GM12891 (cell line): ENCODE measurements around the gene CMIP.
A peak's percentile ranks its signal among the peaks of the same experiment; 100 is the strongest.

Experiments
- DNase-seq: peaks from one replicate; pipeline ENCODE4 v3.0.0; 2011; ENCODE audit warnings: low spot score; ENCODE audit not compliant: insufficient read length
- FAIRE-seq: peaks from 2 replicates; lab custom pipeline; 2011; peaks lifted over from hg19 to GRCh38; lab: Jason Lieb, UNC
- PAX5 ChIP-seq: IDR thresholded peaks from 2 replicates; pipeline ENCODE4 v1.6.1; 2011; ENCODE audit warnings: low read length, moderate library complexity, mild to moderate bottlenecking; ENCODE audit not compliant: insufficient read depth, severe bottlenecking
- POLR2A ChIP-seq: IDR thresholded peaks from 2 replicates; pipeline ENCODE4 v1.6.1; 2011; ENCODE audit warnings: low read depth, low read length, control low read depth
- POLR2AphosphoS5 ChIP-seq: IDR thresholded peaks from 2 replicates; pipeline ENCODE4 v1.6.1; 2011; ENCODE audit warnings: low read depth, low read length, control low read depth
- POU2F2 ChIP-seq: IDR thresholded peaks from 2 replicates; pipeline ENCODE4 v1.6.1; 2011; ENCODE audit warnings: low read depth, mild to moderate bottlenecking, control low read depth, low read length, moderate library complexity
- SPI1 ChIP-seq: IDR thresholded peaks from 2 replicates; pipeline ENCODE4 v1.6.1; 2011; ENCODE audit warnings: low read depth, low read length, control low read depth
- TAF1 ChIP-seq: IDR thresholded peaks from 2 replicates; pipeline ENCODE4 v1.6.1; 2011; ENCODE audit warnings: low read depth, low read length, control low read depth

Gene CMIP

DNA sequence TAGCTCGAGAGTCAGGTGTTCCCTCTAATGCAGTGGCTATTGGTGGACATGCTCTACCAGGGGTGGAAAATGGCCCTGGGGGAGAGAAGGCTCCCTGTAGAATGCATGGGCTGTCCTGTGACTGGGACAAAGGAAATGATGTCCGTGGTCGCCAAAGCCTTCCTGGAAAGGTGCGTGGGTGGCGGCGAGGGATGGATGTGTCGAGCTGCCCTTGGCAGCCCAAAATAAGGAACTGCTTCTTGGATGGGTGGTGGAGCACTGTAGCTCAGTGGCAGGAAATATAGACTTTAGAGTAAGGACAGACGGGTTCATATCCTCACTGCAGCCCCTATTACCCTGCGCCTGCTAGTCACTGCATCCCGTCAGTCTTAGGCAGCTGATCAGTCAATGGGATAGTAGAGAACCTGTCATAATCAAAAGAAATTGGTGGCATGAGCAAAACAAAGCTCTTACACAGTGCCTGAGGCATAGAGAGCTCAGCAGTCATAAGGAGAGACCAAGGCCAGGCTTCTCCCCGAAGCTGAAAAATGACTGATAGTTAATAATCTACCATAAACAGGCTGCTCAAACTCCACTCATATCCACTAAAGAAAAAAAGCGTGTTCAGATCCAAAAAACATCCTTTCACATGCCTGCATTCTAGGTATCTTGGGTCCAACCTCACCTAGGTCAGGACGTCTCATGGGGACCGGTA lies 211.0 kb downstream of the CMIP start:
- DNase-seq (no peak), FAIRE-seq (no peak)
- TF ChIP-seq POU2F2 (no peak), SPI1 (0 out of 2 replicates have a peak, but pooled peaks have one; percentile 5)

DNA sequence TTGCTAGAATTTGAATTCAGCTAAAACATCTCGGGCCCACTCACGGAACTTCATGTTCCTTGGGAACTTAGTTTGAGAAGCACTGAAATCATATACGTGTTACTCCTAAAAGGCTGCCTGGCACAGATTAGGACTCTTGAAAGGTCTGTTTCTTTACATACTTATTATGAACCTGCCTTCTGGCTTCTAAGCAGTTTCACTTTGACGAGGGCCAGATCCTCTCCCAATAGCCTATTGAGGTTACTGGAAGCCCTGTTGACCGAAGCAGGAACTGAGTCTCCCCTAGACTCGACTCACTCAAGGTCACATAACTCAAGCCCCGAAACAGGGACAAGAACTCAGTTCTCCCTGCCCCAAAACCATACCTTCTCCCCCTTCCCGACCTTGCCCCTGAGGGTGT lies 212.6 kb downstream of the CMIP start:
- TF ChIP-seq POU2F2: no peak
- TF ChIP-seq POLR2AphosphoS5: no peak
- no peak for TF ChIP-seq POLR2A
- TF ChIP-seq TAF1: no peak
- TF ChIP-seq PAX5: no peak
- TF ChIP-seq SPI1: no peak
- FAIRE-seq (no peak), DNase-seq (no peak)

DNA sequence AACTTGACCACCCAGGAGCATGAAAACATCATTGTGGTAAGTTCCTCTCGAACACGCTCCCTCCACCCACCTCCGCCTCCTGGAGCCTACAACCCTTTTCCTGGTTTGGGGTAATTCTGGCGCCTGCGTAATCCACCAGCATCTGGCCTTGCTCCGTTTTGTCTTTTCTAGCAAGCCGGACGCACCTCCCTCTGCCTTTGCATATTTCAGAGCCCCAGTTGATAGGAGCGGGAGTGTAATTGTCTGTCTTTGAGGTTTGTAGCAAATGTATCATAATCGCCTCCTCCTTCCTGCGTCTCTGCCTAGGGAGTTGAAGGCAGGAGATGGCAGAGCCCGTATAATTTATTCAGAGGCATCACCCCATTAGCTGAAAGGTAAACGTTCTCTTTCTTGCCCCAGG lies 213.2 kb downstream of the CMIP start:
- FAIRE-seq (no peak), DNase-seq (no peak)
- no peak for TF ChIP-seq POU2F2

DNA sequence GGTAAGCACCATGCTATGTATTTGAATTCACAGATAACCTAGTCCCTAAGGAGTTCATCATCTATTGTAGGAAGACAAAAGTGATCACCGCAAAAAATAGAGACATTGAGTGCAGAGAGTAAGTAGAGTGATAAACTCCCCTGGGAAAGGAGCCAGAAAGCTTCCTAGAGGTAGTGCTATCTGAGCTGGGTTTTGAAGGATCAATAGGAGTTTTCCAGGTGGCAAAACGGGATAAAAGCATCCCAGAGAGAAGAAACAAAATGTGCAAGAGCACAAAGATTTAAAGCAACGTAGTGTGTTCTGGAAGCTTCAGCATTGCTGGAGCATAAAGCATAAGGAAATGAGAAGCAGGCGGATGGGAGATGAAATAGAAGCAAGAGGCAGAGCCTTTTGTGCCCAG lies 213.8 kb downstream of the CMIP start:
- no peak for TF ChIP-seq POLR2A
- no peak for TF ChIP-seq POU2F2
- TF ChIP-seq TAF1: no peak
- no peak for TF ChIP-seq PAX5
- TF ChIP-seq SPI1: no peak
- no peak for TF ChIP-seq POLR2AphosphoS5
- DNase-seq (no peak), FAIRE-seq (no peak)

DNA sequence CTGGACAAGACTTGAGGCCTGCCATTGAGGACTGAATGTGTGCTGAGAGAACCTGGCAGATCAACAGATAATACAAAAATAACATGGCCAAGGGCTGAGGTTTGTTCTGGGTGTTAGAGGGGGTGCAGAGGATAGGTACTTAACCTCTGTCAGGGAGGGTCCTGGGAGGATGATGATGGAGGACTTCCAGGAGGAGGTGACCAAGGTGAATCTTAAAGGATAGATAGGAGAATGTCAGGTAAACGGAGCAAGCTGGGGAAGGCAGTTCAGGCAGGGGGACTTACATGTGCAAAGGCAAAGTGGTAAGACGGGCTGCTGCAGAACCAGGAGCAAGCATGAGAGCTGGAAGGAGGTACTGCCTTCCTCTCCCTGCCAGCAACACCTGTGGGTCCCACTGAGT lies 214.6 kb downstream of the CMIP start:
- FAIRE-seq: no peak
- TF ChIP-seq POLR2AphosphoS5 (no peak), TAF1 (no peak), PAX5 (no peak), POLR2A (no peak), POU2F2 (no peak), SPI1 (no peak)
- DNase-seq: no peak

DNA sequence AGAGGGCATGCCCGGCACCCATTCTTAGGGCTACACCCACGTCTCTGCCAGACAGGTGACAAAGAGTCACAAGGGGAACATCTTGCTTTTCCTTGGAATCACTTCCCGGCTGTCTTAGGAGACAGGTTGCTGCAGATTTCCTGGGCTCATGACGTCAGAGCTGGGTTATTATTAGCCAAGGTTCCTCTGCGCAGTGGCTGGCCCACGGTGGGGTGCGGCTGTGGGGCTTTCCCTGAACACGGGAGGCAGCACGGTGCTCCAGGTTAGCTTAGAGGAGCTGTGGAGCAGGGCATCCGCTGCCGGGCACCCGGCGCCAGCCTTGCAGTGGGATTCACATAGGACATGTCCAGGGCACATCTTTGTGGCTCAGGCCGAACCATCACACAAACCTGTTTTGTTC lies 216.5 kb downstream of the CMIP start:
- FAIRE-seq: no peak
- DNase-seq: no peak
- no peak for TF ChIP-seq POLR2AphosphoS5
- no peak for TF ChIP-seq TAF1
- no peak for TF ChIP-seq SPI1
- no peak for TF ChIP-seq POU2F2
- no peak for TF ChIP-seq POLR2A
- TF ChIP-seq PAX5: no peak

DNA sequence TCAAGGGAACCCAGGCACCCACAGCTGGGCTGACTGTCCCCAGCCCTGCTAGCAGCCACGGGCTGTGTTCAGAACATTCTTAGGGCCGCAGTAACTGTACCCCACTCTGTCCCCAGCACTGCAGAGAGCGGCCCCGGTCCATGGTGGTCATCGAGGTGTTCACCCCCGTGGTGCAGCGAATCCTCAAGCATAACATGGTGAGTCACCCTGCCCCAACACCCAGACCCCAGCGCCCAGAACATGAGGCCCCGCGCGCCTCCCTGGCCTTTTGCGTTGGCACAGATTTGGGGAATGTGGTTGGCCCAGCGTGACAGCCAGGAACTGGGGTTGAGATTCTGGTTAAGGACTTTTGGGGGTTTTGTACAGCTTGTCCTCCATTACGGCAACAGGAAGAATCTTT lies 219.5 kb downstream of the CMIP start:
- TF ChIP-seq TAF1 (no peak), POU2F2 (no peak), SPI1 (no peak), PAX5 (no peak), POLR2A (no peak), POLR2AphosphoS5 (no peak)
- DNase-seq (no peak), FAIRE-seq (no peak)

DNA sequence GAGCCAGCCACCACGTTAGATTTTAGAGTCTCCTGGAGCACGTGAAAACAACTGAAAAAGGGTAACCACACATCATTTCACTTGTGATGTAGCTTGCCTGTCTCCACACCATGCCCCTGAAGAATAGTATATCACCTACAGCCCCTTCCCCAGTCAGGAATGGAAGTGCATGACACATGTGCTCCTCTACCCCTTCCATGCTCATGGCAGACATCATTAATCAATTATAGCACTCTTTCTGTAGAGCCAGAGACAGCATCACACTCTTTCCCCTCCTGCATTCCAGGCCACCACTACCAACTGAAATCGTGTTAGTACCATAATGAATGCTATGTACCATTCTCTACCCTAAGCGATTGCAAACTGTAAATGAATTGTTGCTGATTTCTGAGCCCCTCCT lies 221.0 kb downstream of the CMIP start:
- peak; percentile 23 for FAIRE-seq
- no peak for TF ChIP-seq POU2F2
- TF ChIP-seq PAX5: no peak
- TF ChIP-seq POLR2A: no peak
- no peak for TF ChIP-seq SPI1
- TF ChIP-seq TAF1: no peak
- no peak for TF ChIP-seq POLR2AphosphoS5

DNA sequence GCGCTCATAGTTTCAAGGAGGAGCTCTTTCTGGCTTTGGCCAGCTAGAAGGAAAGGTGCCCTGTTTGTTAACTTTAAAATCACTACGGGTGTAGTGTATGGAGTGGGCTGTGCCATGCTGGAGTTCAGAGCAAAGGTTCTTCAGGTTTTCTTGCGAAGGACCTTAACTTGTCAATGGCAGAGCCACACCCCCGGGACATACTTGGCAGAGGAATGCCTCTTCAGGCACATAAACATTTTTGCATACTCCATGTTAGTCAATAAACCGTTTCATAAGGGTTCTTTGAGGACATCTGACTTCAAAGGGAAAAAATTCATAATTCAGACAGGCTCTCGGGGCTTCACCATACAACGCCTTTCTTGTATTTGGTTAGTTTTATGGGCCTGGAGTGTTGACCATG lies 221.5 kb downstream of the CMIP start:
- TF ChIP-seq POLR2AphosphoS5 (no peak), POU2F2 (no peak), SPI1 (no peak), PAX5 (no peak), TAF1 (no peak), POLR2A (no peak)
- DNase-seq (no peak), FAIRE-seq (no peak)

More for the DNA sequence above, 221.0 kb downstream of the CMIP start:
- no peak for DNase-seq

DNA sequence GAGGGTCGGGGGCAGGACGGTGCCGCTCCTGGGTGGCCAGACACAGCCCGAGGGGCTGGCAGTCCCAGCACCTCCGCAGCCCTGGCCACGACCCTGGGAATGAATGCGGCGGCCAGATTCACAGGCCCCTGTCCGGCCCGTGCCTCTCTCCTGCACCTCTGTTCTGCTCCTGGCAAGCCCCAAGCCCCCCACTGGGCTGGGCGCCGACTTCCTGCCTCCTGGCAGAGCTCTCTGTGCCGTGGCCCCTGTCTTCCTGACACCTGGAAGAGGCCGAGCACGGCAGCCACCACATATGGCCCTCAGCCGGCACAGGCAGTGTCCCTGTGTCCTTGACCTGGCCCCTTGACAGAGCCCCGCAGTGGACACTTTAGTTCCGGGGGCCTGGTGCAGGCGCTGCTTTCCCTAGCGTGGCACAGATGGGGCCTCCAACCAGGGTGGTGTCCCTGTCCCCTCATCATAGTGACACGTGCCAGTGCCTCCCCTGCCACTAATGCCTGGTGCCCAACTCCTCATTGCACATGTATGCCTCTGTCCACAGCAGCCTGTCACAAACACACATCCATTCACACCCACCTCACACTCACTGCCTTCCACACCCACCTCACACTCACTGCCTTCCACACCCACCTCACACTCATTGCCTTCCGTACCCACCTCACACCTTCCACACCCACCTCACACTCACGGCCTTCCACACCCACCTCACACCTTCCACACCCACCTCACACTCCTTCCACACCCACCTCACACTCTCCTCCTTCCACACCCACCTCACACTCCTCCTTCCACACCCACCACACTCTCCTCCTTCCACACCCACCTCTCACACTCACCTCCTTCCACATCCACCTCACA lies 223.9 kb downstream of the CMIP start:
- DNase-seq: no peak
- no peak for FAIRE-seq
- TF ChIP-seq POLR2A (no peak), PAX5 (no peak), POLR2AphosphoS5 (no peak), POU2F2 (no peak), SPI1 (no peak), TAF1 (no peak)
